ENCODE data around the gene LDLRAD4.

- no peak for TF ChIP-seq CTCF (IDR thresholded peaks at IDR 0.05)
- no peak for TF ChIP-seq POLR2A (IDR thresholded peaks at IDR 0.05)
Measured at GRCh38 chr18:13628211-13628610, 409.7 kb downstream of the LDLRAD4 start.
